DMS53 treated with DMSO at 0.1 percent for 48 hours (cell line): ENCODE data around the gene SH2D1B.
"Not testable (repeated sequence)": the region's sequence is repeated elsewhere in the genome, so short reads cannot be mapped to it uniquely, and the experiment has no call there.

Source experiments
- DNase-seq: peaks from one replicate; lab custom pipeline; 2025; ENCODE audit not compliant: unreplicated experiment; lab: John Stamatoyannopoulos, UW

The SH2D1B gene

DNA sequence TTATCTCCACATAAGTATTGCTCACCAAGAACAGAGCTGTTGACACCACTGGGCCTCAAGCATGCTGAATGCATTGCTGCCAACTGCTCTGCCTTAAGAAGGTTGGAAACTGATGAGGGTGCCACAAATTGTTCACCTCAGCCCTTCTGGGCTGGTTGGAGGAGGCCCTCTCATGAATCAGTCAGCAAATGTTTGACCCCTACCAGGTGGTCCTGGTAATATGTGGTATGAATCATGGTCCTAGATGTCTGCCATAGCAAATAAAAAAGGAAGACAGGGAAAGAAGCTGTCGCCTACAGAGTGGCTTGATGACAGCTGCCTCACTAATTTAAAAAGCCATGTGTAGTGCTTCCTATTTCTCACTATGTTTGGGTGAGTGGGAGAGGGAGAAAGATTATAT, 47.4 kb downstream of the SH2D1B start:
- no peak for DNase-seq

DNA sequence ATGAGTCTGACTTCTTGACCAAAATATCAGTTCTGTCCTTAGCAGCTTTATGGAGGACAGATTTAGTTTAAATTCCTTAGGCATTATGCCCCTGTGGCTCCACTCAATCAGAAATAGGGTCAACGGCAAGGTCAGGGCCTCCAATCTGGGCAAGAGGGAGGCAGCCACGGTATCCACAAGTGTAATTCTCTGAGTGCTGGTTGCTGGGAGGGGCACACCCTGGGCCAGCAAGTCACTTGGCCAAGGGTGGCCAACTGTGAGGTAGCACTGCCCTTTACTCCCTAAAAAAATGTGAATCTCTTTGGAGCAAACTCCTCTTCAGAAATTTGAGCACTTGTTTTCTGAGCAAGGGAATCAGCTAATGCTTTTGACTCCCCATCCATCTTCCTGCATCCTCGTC, 48.1 kb downstream of the SH2D1B start:
- no peak for DNase-seq

DNA sequence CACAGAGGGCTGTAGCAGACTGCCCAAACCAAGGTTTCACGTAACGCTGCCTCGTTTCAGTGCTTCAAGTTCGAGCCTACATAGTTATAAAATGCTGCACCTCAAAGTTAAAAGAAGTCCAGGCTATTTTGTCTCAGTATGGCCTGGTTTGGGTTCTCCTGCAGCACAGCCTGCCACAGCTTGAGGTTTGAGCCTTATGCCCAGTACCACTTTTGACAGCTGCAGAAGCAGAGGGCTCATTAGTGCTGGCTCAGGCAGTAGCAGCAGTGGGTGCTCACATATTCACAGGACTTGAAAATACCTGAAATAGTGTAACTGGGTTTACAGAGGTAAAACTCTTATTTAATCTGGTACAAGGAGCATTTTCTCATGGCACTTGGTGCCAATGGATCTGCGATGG, 50.6 kb downstream of the SH2D1B start:
- no peak for DNase-seq

DNA sequence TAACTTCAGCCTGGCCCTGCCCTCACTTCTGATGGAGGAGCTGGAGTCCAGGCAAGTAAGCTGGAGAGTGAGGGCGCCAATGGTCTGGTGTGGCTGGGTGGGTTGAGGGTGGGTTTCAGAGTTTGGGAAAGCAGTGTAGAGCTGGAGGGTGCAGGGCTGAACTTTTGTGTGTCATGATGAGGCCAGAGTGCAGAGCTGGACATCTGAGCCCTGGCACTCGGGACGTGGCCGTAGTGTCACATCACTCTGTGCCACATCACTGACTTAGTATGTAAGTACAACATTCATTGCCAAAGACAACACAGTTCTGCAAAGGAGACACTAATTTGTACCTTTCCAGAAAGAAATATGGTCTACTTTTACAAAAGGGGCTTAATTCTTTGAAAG, 51.1 kb downstream of the SH2D1B start:
- no peak for DNase-seq

DNA sequence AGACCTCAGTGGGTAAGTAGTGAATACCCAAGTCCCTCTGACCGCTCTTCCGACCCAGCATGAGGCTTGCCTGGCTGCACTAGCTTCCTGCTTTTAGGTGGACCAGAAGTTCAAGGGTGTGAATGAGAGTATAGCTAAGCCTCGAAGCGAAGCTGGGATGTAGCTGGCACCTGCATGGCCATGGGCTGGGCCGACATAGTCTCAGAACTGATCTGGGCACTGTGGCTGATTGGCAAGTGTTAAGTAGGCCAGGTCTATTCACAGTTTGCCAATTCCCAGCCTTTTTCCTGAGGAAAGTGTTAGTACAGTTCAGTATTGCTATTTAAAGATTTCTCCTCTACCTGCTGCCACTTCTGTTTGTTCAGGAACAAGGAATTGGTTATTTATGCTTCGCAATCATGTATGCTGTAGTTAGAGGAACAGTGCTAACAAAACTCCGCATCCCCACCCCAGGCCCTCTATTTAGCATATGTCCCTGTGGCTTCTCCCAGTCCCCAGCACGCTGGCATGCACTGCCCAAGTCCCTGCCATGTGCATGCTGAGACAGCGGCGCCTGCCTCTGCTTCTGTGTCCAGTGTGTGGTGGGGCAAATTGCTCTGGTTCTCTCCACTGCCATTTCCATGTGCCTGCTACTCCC, 51.6 kb downstream of the SH2D1B start:
- DNase-seq: no peak

DNA sequence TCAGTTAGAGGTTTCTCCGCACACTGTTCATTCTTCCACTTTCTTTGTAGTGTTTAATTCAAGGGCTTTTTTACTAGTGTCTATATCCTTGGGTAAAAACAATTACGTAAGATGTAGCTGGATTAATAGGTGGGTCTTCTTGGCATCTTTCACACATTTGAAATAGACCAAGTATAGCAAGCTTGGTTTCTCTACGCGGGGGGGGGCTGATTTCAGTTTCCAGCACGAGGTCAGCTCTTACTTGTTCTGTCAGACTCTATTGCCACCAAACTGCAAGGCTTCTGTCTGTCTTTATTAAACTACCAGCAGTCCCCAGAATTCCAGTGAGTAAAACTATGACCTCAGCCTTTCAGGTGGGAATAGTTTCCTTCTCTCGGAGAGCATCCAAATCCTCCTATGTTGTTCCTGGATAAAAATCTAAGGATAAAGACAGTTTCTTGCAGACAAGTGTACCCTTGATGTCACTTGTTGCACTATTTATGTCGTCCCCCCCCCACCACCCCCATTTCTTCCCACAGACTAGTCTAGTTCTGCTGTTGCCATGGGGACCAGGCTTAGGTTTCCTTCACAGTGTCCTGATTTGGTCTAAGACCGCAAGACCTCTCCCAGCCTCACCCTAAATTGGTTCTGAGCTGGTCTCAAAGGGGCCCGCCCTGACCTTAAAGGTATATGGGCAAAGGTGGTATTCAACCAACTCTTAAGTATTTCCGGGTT, 52.3 kb downstream of the SH2D1B start:
- no peak for DNase-seq

DNA sequence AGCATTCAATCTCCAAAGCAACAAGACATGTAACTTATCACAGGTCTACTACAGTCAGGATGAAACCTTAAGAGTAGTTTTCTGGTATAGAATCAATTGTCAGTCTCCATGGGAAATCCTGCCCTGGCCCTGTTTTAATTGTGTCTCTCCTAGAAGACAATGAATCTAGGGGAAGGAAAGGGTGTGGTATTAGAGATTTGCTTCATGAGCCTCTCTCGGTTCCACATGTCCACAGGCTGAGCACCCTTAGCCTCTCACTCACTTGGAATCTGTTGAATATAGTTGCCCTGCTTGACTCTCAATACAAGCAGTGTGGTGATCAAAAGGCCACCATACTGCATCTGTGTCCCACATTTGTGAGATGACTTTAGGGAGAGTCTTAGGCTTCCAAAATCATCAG, 53.0 kb downstream of the SH2D1B start:
- no peak for DNase-seq

DNA sequence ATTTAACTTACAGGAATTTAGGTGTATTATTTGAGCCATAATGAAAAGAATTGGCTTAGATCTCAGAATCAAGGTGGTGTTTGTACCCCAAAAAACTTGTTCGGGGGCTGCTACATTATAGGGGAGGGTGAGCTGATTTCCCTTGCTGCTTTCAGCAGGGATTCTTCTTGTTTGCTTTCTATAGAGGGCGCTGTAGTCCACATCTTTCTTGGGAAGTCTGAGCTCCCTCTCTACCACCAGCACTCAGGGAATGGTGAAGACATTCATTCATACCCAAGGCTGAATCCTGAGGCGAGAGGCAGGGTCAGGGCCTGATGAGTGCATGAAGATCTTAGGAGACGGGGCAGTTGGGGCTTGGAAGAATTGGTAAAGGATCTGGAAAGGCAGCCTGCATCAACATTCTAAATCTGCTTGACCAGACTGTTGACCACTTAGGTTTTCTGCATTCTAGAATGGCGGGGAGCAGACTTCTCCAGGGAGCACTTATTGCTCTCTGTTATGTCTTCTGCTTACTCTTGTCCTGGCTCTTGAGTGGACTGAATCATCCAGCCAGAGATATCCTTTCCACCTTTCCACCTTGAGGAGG, 54.2 kb downstream of the SH2D1B start:
- peak; percentile 51 for DNase-seq

DNA sequence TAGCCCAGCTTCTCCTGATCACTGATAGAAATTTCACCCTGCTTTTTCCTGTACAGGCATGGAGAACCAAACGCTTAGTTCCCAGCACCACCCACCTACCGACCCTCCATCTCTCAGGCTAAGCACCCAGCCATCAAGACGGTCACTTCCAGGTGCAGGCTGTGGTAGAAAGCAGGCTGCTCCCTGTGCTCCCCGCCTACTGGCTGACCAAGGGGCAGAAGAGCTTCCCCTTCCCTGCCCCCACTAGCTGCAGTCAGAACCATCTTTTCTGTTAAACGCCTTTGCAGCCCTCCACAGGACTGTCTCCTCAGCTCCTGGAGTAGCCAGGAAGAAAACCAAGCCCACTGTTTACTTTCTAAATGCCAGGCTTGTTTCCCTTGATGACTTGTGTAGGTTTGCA, 58.2 kb downstream of the SH2D1B start:
- no peak for DNase-seq

DNA sequence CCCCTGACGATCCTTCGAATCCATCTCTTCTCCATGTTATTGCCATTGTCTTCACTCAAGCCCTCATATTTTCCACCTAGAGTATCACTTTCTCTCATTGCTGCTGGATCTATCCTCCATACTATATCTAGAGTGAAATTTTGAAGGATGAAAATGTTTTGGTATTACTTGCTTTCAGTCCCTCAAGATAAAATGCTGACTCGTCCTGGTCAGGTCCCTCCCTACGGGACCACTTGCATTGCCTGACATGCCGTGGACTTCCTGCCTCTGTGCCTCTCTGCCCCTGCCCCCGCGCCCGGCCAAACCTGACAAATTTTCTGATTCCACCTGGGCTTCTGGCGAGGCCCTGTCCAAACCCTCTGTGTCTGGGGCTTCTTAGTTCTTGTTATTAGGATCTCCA, 58.9 kb downstream of the SH2D1B start:
- DNase-seq: no peak

DNA sequence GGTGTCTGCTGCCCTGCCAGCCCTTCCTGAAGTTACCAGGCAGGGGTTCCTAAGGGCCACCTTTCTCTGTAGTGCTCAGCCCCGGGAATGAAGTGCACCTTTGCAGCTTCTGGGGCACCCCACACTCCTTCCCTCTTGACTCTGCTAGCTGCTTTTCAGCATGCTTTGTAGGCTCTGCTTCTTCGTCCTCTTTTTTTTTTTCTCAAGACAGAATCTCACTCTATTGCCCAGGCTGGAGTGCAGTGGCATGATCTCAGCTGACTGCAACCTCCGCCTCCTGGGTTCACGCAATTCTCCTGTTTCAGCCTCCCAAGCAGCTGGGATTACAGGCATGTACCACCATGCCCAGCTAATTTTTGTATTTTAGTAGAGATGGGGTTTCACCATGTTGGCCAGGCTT, 60.1 kb downstream of the SH2D1B start:
- DNase-seq: not testable (repeated sequence)

DNA sequence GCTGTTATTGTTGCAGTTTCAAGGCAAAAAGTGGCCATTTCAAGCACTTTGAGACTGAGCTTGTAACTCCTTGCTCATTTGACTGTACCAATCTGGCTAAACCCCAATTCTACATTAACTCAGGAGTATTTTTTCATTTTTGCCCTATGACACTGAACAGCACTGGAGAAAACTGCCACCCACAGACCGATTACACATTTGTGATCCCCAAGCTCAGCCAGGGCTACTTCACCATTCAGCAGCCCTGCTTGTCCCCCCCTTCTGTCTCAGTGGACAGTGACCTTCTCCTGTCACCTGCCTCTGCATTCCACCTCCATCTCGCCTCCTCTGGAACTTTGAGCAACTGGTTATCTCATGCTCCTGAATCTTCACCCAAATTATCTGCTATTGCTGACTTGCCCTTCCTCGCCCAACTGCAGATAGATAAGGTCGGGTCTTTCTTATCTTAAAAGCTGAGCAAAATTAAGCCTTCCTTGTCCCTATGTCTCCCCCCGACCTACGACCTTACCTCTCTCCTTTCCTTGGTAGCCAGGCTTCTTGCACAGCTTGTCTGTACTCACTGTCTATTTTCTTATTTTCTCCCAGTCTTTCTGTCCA, 60.6 kb downstream of the SH2D1B start:
- no peak for DNase-seq

DNA sequence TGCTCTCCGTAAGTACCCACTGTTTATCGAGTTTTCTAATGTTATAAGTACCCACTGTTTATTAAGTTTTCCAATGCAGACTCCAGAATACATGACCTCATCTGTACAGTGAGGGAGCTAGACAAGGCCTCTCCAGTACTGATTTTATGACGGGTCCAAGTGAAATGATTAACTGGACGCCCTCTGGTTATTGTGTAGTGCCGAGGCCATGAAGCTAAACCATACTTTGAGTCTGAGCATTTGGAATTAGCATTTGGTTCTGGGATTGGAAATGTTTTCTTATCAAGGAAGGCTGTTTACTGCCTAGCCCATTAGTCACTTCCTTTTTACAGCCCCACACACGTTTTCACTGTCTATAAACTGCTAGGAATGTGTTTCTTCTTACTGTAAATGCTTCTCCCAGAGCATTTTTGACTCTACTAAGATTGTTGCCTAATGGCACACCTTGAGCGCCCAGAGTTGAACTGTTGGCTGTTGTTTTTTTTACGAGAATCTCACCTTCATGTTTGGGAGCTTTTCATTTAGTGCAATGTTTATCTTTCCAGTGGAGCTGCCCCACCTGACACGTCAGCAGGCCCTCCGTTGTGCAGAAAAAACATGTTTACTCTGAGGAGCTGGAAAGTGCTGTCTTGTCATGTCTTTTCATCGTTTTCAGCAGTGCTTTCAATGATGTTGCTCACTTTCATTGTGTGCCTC, 62.2 kb downstream of the SH2D1B start:
- DNase-seq: peak; percentile 65

DNA sequence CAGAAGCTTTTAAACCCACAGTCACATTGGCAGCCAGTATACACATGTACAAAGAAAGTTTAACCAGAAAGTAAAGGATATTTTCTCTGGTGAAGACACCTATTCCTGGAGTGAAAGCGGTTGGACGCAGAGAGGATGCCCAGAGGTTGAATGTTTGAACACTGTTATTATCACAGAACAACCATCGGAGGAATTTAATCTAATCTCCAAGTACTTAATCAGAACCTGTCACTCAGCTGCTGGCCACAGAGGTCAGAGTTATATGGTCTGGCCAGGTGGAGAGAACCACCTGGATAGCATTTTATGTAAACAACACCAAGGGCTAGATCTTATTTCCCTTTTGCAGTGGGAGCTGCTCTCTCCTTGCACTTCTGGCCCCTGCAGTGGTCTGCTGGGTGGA, 64.7 kb downstream of the SH2D1B start:
- DNase-seq: no peak
